ENCODE results near the gene CDHR2. TPM values are rescaled to one million over a fixed set of nuclear protein-coding genes. Genes with fewer than 3 reads are reported as not detected.
"Not testable (repeated sequence)": the region's sequence is repeated elsewhere in the genome, so short reads cannot be mapped to it uniquely, and the experiment has no call there.

Gene CDHR2
- polyA plus RNA-seq, 4 donors, result 0.49 to 23.2 (median 14.2) TPM

DNA sequence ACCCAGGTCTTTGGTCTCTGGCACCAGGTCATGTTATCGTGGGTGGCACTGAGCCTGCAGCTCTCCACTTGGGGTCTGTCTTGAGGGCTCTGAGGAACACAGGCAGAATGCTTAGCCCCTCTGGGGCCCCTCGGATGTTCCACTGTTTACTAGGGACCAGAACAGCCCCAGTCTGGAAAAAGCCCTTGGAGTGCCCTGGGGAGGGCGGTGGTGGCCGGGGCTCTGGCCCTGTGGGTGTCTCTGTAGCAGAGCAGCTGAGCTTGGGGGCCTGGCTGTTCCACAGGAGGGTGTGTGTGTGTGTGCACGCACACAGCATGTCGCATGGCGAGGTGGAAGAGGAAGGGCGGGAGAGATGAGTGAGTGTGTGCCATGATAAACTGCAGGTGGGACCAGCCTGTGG is 45.4 kb downstream of the CDHR2 start:
- DNase-seq (ENCODE audit: low read depth in 4 of 4, low spot score in 3 of 4), result no peak

DNA sequence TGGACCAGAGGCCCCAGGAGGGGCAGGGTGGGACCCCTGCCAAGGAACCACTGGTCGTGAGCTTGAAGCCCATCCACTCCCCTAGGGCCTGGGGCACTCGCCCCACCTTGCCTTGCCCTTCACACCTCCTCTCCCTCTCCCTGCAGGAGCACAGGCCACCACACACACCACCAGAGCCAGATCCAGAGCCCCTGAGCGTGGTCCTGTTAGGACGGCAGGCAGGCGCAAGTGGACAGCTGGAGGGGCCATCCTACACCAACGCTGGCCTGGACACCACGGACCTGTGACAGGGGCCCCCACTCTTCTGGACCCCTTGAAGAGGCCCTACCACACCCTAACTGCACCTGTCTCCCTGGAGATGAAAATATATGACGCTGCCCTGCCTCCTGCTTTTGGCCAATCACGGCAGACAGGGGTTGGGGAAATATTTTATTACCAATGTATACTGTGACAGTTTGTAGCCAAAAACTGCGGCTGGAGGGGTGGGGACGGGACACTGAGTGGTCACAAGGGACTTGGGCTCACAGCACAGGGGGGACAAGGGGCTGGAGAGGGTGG is 46.3 kb downstream of the CDHR2 start:
- no peak for DNase-seq (ENCODE audit: low read depth in 4 of 4, low spot score in 3 of 4)

DNA sequence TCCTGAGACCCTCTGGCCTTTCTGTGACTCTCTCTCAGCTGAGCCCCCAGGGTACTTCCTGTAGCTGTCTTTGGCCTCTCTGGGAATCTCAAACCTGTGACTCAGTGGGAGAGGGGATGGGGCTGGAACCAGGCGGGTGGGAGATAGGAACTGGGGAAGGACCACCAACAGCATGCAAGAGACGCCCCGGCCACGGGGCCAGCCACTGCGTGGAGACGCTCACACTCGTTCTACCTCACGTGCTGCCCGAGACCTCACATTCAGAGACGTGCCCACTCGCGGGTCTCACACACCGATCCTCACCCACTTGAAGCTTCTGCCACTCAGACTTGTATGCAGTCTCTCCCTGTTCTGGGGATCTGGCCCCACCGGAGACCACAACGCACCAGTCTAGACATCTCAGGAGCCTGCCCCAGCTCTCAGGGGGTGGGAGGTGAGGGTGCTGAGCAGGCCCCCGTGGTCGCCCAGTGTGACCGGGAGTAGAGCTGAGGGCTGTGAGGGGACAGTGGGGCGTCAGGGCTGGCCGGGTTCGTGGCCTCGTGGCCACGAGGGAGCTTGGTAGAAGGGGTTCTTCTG is 47.0 kb downstream of the CDHR2 start:
- no peak for DNase-seq (ENCODE audit: low read depth in 4 of 4, low spot score in 3 of 4)

DNA sequence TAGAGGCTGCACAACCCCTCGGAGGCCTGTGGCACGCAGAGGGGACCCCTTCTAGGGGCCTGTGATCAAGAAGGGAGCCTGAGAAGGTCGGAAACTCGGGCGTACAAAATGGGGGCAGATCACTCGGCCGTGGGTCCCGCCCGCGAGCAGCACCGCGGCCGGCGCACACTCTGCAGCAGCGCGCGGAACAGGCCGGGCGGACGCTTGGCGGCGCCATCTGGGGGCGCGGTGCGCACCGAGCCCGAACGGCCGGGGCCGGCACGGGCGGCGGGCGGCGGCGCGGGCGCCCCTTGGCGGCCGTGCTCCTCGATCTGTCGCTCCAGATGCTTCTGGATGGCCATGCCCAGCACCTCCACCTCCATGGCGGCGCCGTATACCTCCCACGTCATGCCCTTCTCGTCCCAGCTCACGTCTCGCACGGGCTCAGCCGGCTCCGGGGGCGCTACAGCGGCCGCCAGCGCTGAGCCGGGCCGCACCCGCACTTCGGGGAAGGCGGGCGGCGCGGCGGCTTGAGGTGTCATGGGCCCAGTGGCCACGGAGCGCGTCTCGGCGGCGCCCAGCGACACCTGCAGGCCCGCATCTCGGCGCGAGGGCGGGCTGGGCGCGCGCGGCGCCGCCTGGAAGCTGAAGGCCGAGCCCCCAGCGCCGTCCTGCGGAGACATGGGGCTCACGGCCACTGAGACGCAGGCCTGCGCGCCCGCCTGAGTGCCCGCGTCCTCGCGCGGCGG is 47.7 kb downstream of the CDHR2 start:
- DNase-seq (ENCODE audit: low read depth in 4 of 4, low spot score in 3 of 4), result no peak

DNA sequence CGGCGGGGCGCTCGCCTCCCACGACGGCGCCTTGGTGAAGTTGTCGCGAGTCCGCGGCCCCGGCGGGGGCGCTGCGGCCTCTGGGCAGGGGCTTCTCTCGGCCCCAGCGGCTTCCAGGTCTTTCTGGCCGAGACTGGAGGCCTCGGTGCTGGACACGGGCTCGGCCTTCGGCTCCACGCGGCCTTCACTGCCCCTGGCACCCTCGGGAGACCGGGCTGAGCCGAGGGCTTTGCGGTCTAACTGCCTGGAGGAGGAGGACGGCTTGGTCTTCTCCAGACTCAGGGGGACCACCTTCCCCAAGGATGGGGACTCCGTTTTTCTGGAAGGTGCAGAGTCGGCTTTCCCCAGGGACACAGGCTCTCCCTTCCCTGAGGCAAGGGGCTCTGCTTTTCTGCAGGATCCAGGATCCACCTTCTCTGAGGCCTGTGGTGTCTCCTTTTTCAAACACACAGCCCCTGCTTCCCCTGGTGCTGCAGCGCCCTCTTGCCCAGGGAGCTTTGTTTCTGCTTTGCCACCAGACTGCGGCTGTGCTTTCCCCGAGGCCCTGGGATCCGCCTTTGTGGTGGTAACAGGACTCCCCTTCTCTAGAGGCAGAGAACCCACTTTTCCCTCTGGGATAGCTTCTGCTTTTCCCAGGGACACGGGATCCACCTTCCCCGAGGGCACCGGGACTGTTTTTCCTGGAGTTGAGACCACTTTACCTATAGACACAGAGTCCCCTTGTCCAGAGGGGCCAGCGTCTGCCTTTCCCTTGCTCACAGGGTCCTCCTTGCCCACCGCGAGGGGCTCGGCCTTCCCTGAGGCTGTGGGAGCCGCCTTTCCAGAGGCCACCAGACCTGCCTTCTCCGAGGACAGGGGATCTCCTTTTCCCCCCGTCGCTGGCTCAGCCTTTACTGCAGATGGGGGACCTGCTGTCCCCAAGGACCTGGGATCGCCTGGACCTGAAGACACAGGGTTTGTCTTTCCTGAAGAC is 48.6 kb downstream of the CDHR2 start:
- no peak for DNase-seq (ENCODE audit: low read depth in 4 of 4, low spot score in 3 of 4)

DNA sequence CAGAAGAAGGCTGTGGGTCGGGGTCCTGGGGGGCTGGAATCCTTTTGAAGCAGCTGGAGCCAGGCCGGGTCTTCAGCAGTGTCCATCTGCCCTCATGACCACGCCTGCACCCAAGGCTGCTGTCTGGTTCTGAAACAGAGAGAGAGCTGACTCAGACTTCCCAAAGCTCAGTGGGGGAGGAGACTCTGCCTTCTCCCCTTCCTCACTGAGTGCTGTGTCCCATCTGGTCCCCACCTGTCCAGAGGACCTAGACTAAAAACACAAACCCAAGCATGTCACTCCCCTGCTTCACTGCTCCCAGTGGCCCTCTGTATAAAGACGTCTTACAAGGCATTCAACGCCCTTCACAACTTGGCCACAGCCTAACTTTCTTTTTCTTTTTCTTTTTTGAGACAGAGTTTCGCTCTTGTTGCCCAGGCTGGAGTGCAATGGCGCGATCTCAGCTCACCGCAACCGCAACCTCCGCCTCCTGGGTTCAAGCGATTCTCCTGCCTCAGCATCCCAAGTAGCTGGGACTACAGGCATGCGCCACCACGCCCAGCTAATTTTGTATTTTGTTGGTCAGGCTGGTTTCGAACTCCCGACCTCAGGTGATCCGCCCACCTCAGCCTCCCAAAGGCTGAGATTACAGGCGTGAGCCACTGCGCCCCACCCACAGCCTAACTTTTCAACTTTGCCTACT is 50.7 kb downstream of the CDHR2 start:
- not testable (repeated sequence) for DNase-seq (ENCODE audit: low read depth in 4 of 4, low spot score in 3 of 4)

DNA sequence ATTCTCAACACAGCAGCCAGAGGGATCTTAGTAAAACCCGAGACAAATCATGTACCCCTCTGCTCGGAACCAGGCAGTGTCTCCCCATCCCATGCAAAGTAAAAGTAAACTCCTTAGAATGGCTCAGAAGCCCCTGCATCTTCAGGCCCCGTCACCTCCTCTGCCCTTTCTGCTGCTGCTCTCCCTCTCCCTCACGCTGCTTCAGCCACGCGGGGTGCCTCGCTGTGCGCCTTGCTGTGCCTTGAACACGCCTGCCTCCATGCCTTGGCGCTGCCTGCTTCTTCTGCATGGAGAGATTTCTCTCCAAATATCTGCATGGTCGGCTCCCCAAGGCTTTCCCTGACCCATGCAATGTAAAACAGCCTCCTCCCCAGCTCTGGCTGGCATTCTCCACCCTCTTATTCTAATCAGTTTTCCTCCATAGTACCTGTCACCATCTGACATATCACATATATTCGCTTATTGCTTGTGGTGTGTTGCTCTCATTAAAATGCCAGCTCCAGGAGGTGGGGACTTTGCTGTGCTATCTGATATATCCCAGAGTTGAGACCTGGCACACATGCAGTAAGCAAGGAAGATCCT is 52.9 kb downstream of the CDHR2 start:
- DNase-seq (ENCODE audit: low read depth in 4 of 4, low spot score in 3 of 4), result no peak

DNA sequence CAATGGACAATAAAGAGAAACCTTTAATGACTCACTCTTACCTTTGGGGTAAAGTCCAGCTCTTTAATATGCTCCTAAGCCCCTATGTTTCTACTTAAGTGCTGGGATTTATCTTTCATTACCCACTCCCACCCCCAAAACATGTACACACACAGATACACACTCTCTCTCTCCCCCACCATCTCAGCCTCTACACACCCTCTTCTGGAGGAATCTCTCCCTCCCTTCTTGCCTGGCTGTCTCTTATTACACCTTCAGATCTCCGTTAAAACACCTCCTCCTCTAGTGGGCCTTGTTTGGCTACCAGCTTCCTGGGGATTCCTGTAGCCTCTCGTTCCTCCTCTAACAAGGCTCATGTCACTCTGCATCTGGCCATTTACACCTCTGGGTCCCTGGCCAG is 53.9 kb downstream of the CDHR2 start:
- no peak for DNase-seq (ENCODE audit: low read depth in 4 of 4, low spot score in 3 of 4)

DNA sequence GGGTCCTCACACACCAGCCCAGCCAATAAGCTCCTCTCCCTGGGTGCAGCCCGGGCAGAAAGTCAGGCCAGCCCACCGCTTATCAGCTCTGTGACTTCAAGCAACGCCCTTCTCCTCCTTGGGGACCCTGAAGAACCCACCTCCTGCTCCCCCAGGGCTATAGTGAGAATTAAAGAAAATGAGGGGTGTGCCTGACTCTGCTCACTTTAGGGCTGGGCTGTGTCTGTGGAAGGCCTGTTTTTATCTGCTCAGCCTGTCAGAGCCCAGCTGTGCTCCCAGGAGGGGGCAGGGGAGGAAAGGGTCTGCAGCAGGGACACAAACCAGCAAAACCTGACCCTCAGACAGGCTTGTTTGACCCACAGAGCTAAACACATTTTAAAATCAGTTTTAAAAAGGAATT is 56.9 kb downstream of the CDHR2 start:
- DNase-seq (ENCODE audit: low read depth in 4 of 4, low spot score in 3 of 4), result no peak

DNA sequence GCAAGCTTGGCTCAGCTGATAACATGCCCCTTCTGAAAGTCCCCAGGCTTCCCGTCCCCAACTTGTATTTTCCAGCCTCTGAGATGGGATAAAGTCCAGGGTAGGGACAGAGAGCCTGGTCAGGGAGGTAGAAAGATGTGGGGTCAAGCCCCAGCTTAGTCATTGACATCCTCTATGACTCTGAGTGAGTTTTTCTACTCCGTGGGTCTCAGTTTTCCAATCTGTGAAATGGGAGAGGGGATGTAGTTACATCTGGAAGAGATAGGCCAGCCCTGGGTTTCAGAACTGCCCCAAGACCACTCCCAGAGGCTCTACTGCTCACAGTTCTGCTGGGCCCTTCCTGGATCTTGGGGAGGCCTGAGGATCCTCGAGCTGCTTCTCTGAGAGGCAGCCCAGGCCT is 57.7 kb downstream of the CDHR2 start:
- DNase-seq (ENCODE audit: low read depth in 4 of 4, low spot score in 3 of 4), result no peak

DNA sequence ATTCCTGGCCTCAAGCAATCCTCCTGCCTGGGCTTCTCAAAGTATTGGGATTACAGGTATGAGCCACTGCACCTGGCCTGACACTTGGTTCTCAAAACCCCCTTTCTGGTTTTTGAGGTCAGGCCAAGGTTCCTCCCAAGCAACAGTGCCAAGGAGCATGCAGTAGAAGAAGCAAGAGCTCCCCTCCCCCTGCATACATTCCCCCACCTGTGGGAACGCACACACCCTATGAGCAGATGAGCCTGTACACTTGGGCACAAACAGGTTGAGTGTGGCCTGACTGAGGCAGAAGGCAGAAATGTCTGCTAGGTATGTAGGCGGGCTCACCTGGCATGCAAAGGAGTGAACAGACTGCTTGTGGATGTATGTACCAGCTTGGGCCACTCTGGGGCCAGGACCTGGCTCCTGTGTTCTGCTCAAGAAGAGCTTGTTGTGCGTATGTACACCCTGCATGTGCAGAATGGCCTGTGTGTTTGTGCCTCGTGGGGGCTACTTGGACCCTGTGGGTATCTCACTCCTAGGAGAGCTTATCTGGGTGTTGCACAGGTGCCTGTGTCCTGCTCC is 59.1 kb downstream of the CDHR2 start:
- no peak for DNase-seq (ENCODE audit: low read depth in 4 of 4, low spot score in 3 of 4)

DNA sequence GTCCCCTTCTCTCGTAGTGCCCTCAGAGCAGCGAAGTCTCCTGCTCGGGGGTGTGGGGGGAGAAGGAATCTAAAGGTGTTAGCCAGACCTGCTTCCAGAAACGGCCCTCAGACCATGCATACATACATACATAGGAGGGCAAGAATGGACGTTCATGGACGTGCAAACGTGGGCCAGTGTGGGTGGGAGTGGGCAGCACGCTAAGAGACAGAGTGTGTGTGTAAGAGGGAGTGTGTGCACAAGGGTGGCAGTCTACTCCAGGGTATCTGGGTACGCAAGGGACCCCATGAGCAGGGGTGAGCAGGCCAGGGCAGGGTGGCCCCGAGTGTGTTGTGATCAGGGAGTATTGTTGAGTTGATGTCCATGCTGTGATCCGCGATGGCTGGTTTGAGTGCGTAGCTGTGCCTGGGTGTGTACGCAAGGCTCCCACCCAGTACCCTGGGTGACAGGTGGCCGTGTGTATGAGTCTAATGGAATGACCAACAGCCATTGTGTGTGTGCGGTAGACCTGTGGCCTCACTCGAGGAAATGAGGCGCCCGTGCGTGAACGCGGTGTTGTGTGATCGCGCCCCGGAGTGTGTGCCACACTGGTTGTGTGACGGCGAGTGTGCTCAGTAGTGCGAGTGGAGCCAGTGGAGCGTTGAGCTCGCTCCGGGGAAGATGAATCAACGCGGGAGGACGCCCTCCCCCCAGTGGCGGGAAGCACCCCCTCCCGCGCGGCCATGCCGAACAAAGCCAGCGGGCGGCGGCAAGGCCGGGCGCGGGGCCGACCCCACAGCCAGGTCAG is 60.0 kb downstream of the CDHR2 start:
- no peak for DNase-seq (ENCODE audit: low read depth in 4 of 4, low spot score in 3 of 4)

DNA sequence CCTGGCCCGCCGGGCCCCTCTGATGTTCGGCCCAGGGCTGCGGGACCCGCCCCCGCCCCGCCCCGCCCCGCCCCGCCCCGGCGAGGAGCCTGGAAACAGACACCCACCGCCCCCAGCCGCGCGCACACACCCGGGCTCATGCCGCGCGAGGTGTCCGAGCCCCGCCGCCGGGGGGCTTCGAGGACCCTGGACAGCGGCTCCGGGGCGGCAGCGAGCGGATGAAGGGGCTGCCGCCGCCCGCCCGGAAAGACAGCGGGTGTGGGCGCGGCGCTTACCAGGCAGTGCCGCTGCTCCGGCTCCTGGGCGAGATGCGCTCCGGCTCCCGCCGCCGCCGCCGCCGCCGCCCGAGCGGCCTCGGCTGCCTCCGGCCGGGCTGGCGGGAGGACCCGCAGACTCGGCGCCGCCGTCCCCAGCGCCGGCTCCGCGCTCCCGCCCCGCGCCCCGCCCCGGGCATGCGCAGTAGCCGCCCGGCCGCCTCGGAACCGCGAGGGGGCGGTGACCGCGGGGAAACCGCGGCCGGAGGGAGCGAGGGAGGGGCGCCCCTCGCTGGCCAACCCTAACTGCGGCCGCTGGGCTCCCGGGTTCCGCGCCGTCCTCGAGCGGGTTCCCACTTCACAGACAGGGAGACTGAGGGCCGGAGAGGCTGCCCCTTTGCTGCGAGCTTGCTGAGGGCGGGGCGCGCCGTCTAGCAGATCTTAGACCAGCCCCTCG is 60.7 kb downstream of the CDHR2 start, which contains the start of gene GPRIN1:
TSS of gene GPRIN1 (minus strand) at position 433 of the 711 bp plus-strand sequence. CDS start 10,322 bp downstream, outside the sequence.
- DNase-seq (ENCODE audit: low read depth in 4 of 4, low spot score in 3 of 4), result peak in 3 of 4 donors; percentile 29 to 37 (median 29)

DNA sequence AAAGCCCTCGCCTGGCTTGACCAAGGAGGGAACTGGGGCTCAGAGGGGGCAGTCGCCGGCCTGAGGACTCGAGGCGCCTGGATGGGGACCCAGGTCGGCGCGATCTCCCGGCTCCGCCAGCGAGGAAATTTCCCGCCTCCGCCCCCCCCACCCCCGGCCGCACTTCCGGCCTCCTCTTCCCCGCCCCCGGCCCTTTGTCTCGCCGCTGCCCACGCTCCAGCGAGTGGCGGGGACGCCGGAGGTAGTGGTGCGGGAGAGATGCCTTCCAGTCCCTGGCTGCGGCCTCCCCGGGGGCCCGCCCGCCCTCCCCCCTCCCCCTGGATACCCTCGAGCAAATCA is 61.3 kb downstream of the CDHR2 start:
- no peak for DNase-seq (ENCODE audit: low read depth in 4 of 4, low spot score in 3 of 4)

DNA sequence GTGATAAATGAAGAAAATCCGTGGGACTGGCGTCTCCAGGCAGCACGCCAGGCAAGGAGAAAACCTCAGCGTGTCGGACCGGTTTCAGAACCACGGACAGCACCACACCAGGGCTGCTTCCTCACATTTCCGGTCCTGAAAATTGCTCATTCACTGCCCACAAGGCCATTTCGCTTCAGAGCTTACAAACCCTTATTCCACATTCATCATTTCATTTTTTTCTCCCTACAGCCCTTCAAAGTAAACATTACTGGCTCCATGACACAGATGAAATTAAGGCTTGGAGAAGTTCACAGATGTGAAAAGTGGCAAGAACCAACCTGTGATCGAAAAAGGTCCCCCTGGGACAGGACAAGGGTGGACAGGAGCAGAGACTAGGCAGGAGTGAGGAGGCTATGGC is 62.3 kb downstream of the CDHR2 start:
- peak; percentile 51 to 72 (median 68) for DNase-seq (ENCODE audit: low read depth in 4 of 4, low spot score in 3 of 4)

DNA sequence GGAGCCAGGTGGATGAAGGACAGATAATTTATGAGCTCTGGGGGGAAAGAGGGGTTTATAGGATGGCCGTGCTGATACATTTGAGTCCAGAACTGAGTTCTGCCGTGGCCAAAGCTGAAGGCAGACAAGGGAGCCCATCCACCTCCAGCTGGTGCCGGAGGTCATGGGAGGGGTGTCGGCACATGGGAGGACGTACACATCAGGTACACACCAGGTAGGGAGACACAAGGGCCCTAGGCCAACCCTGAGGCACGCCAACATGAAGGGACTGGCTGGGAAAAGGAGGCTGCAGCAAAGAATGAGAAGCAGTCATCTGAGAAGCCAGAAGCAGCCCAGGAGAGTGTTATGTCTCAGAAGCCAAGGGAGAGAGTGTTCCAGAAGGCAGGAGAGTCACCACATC is 62.9 kb downstream of the CDHR2 start:
- DNase-seq (ENCODE audit: low read depth in 4 of 4, low spot score in 3 of 4), result no peak

DNA sequence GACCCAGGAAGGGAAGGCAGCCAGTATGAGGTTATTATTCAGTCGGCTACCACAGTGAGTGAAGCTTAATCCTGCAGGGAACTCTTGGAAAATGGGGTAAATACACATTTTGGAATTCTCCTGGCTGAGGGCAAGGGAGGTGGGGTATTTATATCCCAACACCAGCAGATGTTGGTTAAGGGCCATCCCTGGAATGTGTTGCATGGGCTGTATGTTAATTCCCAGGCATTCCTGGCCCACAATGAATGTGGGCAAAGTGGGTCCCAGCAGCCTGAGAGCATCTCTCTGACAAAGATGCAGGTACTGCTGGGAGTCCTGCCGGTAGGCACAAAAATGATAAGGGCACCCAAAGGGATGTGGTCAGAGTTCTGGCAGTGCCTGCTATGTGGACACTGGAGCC is 63.7 kb downstream of the CDHR2 start:
- no peak for DNase-seq (ENCODE audit: low read depth in 4 of 4, low spot score in 3 of 4)

DNA sequence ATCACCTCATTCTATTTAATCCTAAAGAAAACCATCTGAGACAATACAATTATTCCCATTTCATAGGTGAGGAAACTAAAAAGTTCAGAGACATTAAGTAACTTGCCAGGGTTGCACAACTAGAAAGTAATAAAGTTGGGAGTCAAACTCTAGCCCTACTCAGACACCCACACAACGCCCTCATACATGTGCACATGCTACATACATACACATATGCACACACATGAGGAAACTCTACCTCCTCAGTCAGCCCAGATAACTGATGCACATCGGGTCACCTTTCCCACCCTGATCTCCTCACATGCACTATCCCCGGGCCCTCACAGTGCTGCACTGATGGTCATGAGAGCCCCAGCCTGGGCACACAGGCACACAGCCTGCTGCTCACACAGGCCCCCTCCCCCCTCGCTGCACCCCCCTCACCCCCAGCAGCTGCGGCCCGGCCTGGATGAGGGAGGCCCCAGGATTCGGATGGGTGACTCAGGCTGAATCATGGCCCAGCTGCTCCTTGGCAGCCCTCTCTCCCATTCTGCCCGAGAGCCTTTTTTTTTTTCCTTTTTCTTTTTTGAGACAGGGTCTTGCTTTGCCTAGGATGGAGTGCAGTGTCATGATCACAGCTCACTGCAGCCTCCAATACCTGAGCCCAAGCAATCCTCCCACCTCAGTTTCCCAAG is 65.8 kb downstream of the CDHR2 start:
- no peak for DNase-seq (ENCODE audit: low read depth in 4 of 4, low spot score in 3 of 4)

All from left renal pelvis (tissue), 4 donors.